GM12878 (cell line): ENCODE results near the gene TMEM235.

ENCODE experiments used
- CBFB ChIP-seq: IDR thresholded peaks from 2 replicates; pipeline ENCODE4 v1.6.1; 2016; ENCODE audit warnings: antibody characterized with exemption, low read depth
- EZH2 ChIP-seq: IDR thresholded peaks from 2 replicates; pipeline ENCODE4 v1.6.1; 2012; ENCODE audit warnings: low read depth, mild to moderate bottlenecking, control low read depth, inconsistent platforms, low read length, borderline replicate concordance; ENCODE audit not compliant: control insufficient read depth
- MXI1 ChIP-seq: fragments of 150-350 bp; IDR thresholded peaks from 2 replicates; pipeline ENCODE4 v1.6.1; 2011; ENCODE audit warnings: low read depth, mild to moderate bottlenecking, inconsistent platforms, low read length, improper control_type of control experiment
- TAF1 ChIP-seq: IDR thresholded peaks from 2 replicates; pipeline ENCODE4 v1.6.1; 2011; ENCODE audit warnings: mild to moderate bottlenecking, low read depth, low read length, borderline replicate concordance
- TF ChIP-seq, protein P1 (sequence below): IDR thresholded peaks from 2 replicates; pipeline ENCODE4 v1.6.1; 2011; ENCODE audit warnings: low read depth, mild to moderate bottlenecking, low read length, moderate library complexity, borderline replicate concordance; ENCODE audit errors: extremely low read depth
- TF ChIP-seq, protein P2 (sequence below), 3 experiments: IDR thresholded peaks in 2 of 3; conservative IDR thresholded peaks in 1 of 3; 2 replicates each; pipeline ENCODE4 v1.5.1; 2011; ENCODE audit warnings: low read depth in 3 of 3, low read length in 3 of 3, mild to moderate bottlenecking in 3 of 3, control low read depth in 2 of 3, moderate library complexity in 2 of 3, inconsistent platforms in 1 of 3, mixed read lengths in 1 of 3; ENCODE audit not compliant: control insufficient read depth in 2 of 3, insufficient read depth in 1 of 3; ENCODE audit errors: extremely low read depth in 1 of 3

- TF ChIP-seq MXI1: no peak
- TF ChIP-seq CBFB: no peak
- TF ChIP-seq, protein P1, sequence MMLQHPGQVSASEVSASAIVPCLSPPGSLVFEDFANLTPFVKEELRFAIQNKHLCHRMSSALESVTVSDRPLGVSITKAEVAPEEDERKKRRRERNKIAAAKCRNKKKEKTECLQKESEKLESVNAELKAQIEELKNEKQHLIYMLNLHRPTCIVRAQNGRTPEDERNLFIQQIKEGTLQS: no peak
- TF ChIP-seq, protein P2, sequence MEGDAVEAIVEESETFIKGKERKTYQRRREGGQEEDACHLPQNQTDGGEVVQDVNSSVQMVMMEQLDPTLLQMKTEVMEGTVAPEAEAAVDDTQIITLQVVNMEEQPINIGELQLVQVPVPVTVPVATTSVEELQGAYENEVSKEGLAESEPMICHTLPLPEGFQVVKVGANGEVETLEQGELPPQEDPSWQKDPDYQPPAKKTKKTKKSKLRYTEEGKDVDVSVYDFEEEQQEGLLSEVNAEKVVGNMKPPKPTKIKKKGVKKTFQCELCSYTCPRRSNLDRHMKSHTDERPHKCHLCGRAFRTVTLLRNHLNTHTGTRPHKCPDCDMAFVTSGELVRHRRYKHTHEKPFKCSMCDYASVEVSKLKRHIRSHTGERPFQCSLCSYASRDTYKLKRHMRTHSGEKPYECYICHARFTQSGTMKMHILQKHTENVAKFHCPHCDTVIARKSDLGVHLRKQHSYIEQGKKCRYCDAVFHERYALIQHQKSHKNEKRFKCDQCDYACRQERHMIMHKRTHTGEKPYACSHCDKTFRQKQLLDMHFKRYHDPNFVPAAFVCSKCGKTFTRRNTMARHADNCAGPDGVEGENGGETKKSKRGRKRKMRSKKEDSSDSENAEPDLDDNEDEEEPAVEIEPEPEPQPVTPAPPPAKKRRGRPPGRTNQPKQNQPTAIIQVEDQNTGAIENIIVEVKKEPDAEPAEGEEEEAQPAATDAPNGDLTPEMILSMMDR (IDR thresholded peaks at IDR 0.05 in 2 of 3, conservative IDR thresholded peaks at IDR 0.05 in 1 of 3; ENCODE audit: control insufficient read depth in 2 of 3, extremely low read depth in 1 of 3, insufficient read depth in 1 of 3, low read depth in 3 of 3, low read length in 3 of 3): no peak
- no peak for TF ChIP-seq EZH2
- TF ChIP-seq TAF1: no peak
Observed at GRCh38 chr17:78202666-78203065, 28.8 kb upstream of the TMEM235 start.
